ENCODE data around the gene TMEM37. TPM values are rescaled to one million over a fixed set of nuclear protein-coding genes. Genes with fewer than 3 reads are reported as not detected.

The TMEM37 gene
- polyA plus RNA-seq, 12 donors: 4.8 to 34.7 (median 9.7) TPM; not detected in 1

GRCh38 chr2:119476301-119477112 is 44.9 kb downstream of the TMEM37 start:
- peak; percentile 49 for DNase-seq

DNA sequence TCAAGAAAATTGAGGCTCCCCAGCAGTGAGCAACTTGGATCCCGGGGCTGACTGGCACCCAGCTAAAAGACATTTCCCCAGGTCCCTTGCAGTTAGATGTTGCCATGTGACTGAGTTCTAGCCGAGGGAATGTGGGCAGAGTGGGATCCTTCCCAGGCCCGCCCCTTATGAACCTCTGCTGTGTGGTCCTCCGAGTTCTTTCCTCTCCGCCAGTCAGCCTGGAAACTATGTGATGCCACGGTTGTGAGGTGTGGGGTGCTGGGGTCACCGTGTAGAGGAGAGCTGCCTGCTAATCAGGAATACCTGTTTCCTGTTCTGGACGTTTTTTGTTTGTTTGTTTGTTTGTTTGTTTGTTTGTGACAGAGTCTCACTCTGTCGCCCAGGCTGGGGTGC is 45.5 kb downstream of the TMEM37 start:
- no peak for DNase-seq

- no peak for DNase-seq
These were observed 46.7 kb downstream of the TMEM37 start for GRCh38 chr2:119478188-119478977.

DNA sequence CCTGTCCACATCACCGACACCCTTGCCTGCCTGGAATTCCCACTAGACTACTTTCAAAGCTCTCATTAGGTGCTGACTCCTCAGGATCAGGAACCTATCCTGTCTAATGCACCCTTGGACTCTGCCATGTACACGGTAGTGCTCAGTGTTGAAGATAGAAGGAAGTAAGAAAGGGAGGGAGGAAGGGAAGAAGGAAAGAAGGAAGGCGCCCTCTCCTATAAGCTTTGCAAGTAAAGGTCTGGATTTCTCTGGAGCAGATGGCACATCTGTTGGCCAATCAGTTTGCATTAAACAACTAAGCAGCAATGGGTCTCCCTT is 47.3 kb downstream of the TMEM37 start:
- no peak for DNase-seq

- no peak for DNase-seq
These were observed 48.5 kb downstream of the TMEM37 start for GRCh38 chr2:119480184-119480583.

DNA sequence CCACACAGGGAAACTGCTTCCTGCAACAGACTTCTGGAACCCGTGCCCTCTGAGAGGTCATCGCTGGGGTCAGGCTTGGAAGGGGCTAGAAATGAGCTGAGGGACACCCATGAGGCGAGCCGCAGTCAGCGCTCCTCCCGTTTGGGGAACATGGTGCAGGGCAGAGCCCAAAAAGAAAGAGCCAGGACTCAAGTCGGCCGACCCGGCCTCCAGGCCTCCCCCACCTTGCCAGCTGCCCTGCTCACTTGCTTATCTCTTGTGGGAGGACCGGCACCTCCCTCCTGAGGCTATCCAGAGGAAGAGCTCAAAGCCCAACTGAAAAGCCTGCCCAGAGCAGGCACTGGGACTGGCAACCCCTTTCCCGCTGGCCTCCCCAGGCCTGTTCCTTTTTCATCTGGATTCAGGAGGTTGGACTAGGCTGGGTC is 49.1 kb downstream of the TMEM37 start:
- DNase-seq: no peak

DNA sequence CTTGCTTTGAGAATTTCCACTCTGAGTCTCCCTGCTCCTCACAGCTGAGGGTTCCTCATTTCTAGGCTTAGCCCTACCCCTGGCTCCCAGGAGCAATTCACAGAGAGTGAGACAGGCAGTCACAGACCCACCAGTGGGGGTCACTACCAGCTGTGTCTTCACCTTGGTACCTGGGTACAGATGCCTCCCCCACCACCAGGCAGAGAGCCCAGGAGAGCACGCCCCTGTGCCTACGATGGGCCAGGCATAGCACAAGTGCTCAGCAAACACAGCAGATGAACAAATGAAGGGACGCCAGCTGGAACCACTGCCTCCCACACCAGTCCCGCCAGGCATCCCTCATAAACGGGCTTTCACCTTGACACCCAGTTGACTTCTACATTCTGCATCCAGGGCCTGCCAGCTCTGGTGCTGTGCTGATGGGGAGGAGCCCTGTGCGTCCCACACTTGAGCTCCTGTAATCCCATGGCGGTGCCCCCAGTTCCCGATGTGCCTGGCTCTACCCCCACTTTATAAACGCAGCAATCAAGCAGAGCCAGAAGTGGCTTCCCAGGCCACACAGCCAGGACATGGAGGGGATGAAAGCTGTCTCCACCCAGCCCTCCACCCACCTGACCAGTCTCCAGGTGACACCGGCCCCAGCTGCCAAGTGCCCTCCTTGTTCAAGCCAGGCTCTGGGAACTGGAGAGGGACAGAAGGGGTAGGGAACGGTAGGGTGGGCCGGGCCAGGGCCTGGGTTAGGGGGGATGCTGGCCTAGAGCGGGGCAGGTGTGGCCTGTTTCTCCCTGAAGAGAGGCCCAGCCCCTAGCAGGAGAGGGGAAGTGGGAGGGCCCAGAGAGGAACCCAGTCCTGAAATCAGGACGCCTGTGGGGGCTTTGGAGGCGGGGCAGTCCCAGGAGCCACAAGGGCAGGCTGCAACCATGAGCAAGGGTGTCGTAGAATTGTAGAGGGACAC is 50.1 kb downstream of the TMEM37 start:
- DNase-seq: no peak

- DNase-seq: peak; percentile 29
These were observed 51.1 kb downstream of the TMEM37 start for GRCh38 chr2:119482481-119483394.

- DNase-seq: no peak
These were observed 51.7 kb downstream of the TMEM37 start for GRCh38 chr2:119483395-119483753.

DNA sequence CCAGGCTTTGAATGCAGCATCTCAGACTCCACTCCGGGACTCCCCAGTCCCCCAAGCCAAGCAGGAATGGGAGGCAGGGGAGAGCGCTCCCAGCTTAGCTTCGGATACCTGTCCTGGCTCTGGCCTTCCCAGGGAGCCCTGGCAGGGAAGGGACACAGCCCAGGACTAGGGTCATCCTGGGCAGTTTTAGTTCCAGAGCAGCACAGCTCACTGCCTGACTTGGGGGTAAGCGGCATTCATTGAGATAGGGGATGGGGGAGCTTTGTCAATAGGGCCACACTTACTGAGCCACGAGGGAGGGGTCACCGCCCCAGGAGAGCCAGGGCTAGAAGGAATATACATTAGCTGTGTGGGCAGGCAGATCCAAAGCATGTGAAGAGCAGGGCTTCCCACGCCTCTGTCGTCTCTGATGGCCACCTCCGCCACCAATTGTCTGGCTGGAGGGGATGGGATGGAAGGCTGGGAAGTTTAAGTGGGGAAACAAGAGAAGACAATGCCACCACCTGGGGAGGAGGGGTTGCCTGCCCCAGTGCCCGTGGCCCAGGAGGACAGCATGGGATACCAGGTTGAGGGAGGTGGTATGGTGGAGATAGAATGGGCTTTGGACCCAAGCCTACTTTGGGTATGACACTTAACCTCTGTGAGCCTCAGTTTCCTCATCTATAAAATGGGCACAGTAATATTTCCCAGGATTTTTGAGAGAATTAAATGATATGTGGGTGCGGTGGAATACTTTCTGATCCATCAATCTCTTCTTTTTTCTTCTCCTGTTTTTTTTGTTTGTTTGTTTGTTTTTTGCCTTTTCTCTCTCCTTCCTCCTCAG is 52.5 kb downstream of the TMEM37 start:
- no peak for DNase-seq

- DNase-seq: no peak
These were observed 53.2 kb downstream of the TMEM37 start for GRCh38 chr2:119484834-119485233.

DNA sequence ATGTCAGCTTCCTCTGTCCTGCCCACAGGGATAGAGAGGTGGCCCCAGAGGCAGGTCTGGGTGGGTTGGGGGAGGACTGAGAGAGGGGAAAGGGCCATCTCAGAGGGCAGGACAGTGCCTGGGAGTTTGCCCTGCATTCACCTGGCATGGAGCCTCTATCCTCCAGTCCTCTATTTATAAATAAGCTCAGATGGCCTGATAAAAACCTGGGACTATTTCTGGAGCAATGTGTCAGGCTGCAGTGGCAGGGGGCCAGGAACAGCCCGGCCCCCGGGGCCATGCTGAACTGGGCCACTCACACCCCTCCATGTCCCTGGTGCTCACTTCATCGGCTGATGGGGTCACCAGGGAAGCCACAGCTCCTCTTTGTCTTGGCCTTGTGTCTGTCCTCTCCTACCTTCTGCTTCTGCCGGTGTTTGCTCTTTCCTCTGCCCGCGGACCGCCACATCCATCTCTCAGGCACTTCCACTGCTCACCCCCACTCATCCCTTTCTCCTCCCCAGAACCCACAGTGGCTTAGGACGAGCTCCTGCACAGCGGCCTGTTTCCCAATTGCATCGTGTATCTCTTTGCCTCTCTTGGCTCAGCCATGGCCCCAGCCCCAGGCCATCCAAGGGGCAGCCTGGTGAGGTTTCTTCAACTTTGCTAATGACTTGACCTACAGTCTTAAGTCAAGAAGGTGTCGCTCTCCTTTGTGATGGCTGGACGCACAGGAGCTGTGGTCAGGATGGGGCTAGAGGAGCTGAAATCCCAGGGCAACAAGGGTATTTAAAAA is 53.9 kb downstream of the TMEM37 start:
- DNase-seq: no peak

GRCh38 chr2:119486196-119486827 is 54.7 kb downstream of the TMEM37 start:
- no peak for DNase-seq

DNA sequence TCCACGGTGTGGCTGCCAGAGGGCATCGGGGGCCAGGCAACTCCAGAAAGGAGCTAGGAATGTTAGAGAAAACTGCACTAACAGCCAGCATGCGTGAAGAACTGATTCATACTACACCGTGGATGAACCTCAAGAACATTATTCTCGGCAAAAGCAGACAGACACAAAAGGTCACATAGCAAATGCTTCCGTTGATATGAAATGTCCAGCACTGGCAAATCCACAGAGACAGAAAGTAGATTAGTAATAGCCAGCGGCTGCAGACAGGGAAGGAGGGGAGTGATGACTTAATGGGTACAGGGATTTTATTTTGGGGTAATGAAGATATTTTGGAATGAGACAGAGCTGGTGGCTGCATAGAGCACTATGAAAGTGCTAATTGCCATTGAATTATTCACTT is 55.2 kb downstream of the TMEM37 start:
- no peak for DNase-seq

GRCh38 chr2:119487434-119488244 is 56.0 kb downstream of the TMEM37 start:
- DNase-seq: no peak

Measured in muscle of arm (tissue), 12 donors.